Right lung (tissue), 10 donors: ENCODE data around the gene TMBIM4. TPM values are rescaled to one million over a fixed set of nuclear protein-coding genes. Genes with fewer than 3 reads are reported as not detected.
"Not testable (repeated sequence)": the region's sequence is repeated elsewhere in the genome, so short reads cannot be mapped to it uniquely, and the experiment has no call there.

Source experiments
- DNase-seq, 2 donors: peaks; one replicate each; pipeline ENCODE4 v3.0.0-alpha.2; 2013
- long read RNA-seq, 8 donors: transcript quantifications; one replicate each; lab custom pipeline, GENCODE V29; 2026
- polyA plus RNA-seq, 5 donors: library from polyadenylated mRNA; unstranded; fragments of 120-200 nt; gene quantifications; one replicate each; pipeline versions ENCODE4 v1.2.1 to v1.2.3, GENCODE V29; 2013; ENCODE audit warnings: inconsistent platforms in 1 of 5, low replicate concordance in 1 of 5; ENCODE audit not compliant: insufficient read length in 5 of 5, insufficient read depth in 1 of 5

The TMBIM4 gene
- 100 to 1,000 TPM; 107 to 149 (median 117) TPM for polyA plus RNA-seq
- long read RNA-seq, donor 1, transcript TMBIM4-202 (7 exons, 2,952 nt), result major isoform, 74 of 93 reads
- long read RNA-seq, donor 1, transcript TMBIM4-203 (6 exons, 844 nt), result minor isoform, 5 of 93 reads
- long read RNA-seq, donor 1, partial matches to known transcripts, result 7 of 93 reads
- long read RNA-seq, donor 1, other reads (novel, unspliced or antisense), result 0 of 93 reads
- long read RNA-seq, donor 2, transcript TMBIM4-202 (7 exons, 2,952 nt), result major isoform, 50 of 54 reads
- long read RNA-seq, donor 2, partial matches to known transcripts, result 0 of 54 reads
- long read RNA-seq, donor 2, other reads (novel, unspliced or antisense), result 0 of 54 reads
- long read RNA-seq, donor 3, transcript TMBIM4-202 (7 exons, 2,952 nt), result major isoform, 63 of 81 reads
- long read RNA-seq, donor 3, partial matches to known transcripts, result 5 of 81 reads
- long read RNA-seq, donor 3, other reads (novel, unspliced or antisense), result 5 of 81 reads
- long read RNA-seq, donor 4, transcript TMBIM4-202 (7 exons, 2,952 nt), result major isoform, 52 of 95 reads
- long read RNA-seq, donor 4, partial matches to known transcripts, result 38 of 95 reads
- long read RNA-seq, donor 4, other reads (novel, unspliced or antisense), result 0 of 95 reads
- long read RNA-seq, donor 5, transcript TMBIM4-202 (7 exons, 2,952 nt), result major isoform, 116 of 171 reads
- long read RNA-seq, donor 5, partial matches to known transcripts, result 46 of 171 reads
- long read RNA-seq, donor 5, other reads (novel, unspliced or antisense), result 0 of 171 reads
- long read RNA-seq, donor 6, transcript TMBIM4-202 (7 exons, 2,952 nt), result major isoform, 72 of 85 reads
- long read RNA-seq, donor 6, transcript TMBIM4-206 (2 exons, 552 nt), result minor isoform, 8 of 85 reads
- long read RNA-seq, donor 6, partial matches to known transcripts, result 0 of 85 reads
- long read RNA-seq, donor 6, other reads (novel, unspliced or antisense), result 0 of 85 reads
- long read RNA-seq, donor 7, transcript TMBIM4-202 (7 exons, 2,952 nt), result major isoform, 42 of 47 reads
- long read RNA-seq, donor 7, partial matches to known transcripts, result 0 of 47 reads
- long read RNA-seq, donor 7, other reads (novel, unspliced or antisense), result 0 of 47 reads
- long read RNA-seq, donor 8, transcript TMBIM4-202 (7 exons, 2,952 nt), result major isoform, 23 of 25 reads
- long read RNA-seq, donor 8, partial matches to known transcripts, result 0 of 25 reads
- long read RNA-seq, donor 8, other reads (novel, unspliced or antisense), result 0 of 25 reads

- DNase-seq, result peak; percentile 93
These were observed at the start of gene TMBIM4 for GRCh38 chr12:66169221-66170170. TSS of gene TMBIM4 (minus strand) at chr12:66169996. CDS start at chr12:66169951, 45 bp downstream.

- no peak for DNase-seq
These were observed 47.6 kb upstream of the TMBIM4 start for GRCh38 chr12:66217342-66217917.

- not testable (repeated sequence) for DNase-seq
These were observed 43.2 kb upstream of the TMBIM4 start for GRCh38 chr12:66213011-66213410.

- not testable (repeated sequence) for DNase-seq
These were observed 41.8 kb upstream of the TMBIM4 start for GRCh38 chr12:66211573-66211972.

- no peak for DNase-seq
These were observed 41.0 kb upstream of the TMBIM4 start for GRCh38 chr12:66210840-66211239.

GRCh38 chr12:66206141-66206540, 36.3 kb upstream of the TMBIM4 start:
- DNase-seq, result no peak

- no peak for DNase-seq
These were observed 34.0 kb upstream of the TMBIM4 start for GRCh38 chr12:66203820-66204219.

GRCh38 chr12:66199831-66200509, 30.2 kb upstream of the TMBIM4 start:
- no peak for DNase-seq

GRCh38 chr12:66199141-66199540, 29.3 kb upstream of the TMBIM4 start:
- DNase-seq, result no peak

- DNase-seq, result peak in 1 of 2 donors; percentile 36
These were observed 27.7 kb upstream of the TMBIM4 start for GRCh38 chr12:66197495-66197921.

- DNase-seq, result no peak
These were observed 27.0 kb upstream of the TMBIM4 start for GRCh38 chr12:66196806-66197205.

- no peak for DNase-seq
These were observed 25.4 kb upstream of the TMBIM4 start for GRCh38 chr12:66195242-66195641.

GRCh38 chr12:66194122-66194521, 24.3 kb upstream of the TMBIM4 start:
- no peak for DNase-seq

GRCh38 chr12:66191547-66192126, 21.8 kb upstream of the TMBIM4 start:
- no peak for DNase-seq

GRCh38 chr12:66190519-66191370, 20.9 kb upstream of the TMBIM4 start:
- peak; percentile 29 to 50 for DNase-seq

GRCh38 chr12:66189889-66190288, 20.1 kb upstream of the TMBIM4 start:
- peak in 1 of 2 donors; percentile 28 for DNase-seq

GRCh38 chr12:66189486-66189843, 19.7 kb upstream of the TMBIM4 start:
- DNase-seq, result peak in 1 of 2 donors; percentile 34
